ENCODE data around the gene TMEM220.

GRCh38 chr17:10741416-10742135 lies 11.8 kb upstream of the TMEM220 start:
- TF ChIP-seq RAD21 (IDR thresholded peaks at IDR 0.05; ENCODE audit: low read length) (no peak), CTCF (conservative IDR thresholded peaks at IDR 0.05; ENCODE audit: low read depth, low read length) (no peak)

Data from IMR-90 (cell line).